ENCODE measurements around the gene EFHC1. TPM values are rescaled to one million over a fixed set of nuclear protein-coding genes. Genes with fewer than 3 reads are reported as not detected.

Gene EFHC1
- total RNA-seq, 2 donors from 2014 or later: 11.1 to 13.8 TPM

DNA sequence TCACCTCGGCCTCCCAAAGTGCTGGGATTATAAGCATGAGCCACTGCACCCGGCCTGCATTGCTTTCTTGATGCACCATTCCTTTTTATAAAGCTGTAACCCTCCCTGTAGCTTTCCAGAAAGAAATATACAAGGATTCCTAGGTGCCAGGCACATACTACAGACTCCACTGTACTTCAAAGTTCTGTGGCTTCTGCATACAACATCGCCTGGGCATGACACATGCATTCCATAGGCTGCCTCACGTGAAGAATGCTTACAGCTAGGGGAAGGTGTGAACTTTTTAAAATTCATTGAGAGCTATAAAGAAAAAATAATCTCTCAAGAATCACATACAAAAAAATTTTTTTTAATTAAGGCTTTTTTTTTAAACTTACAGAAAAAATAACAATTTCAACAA lies 106.5 kb downstream of the EFHC1 start:
- ATAC-seq (no peak), DNase-seq (no peak)
- intact Hi-C loops (cut with DNase I, micrococcal nuclease): no loop called here

DNA sequence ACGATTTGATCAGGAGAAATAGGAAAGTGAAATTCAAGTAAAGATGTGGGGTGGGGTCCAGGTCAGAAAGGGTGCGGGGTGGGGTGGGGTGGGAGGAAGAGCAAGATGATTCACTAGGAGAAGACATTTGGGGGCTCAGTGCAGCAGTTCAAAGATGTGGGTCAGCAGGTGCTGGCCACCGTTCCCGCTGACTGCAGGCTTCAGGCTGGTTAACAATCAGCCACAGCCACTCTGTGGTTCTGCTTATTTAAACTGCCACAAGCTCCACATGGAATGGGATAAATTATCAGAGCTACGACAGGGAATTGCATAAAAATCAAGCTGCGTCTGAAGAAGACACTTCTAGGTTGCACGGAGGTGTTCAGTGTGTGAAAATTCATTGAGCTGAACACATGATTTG lies 107.3 kb downstream of the EFHC1 start:
- intact Hi-C loops (cut with DNase I, micrococcal nuclease): no loop called here
- ATAC-seq: no peak
- no peak for DNase-seq

DNA sequence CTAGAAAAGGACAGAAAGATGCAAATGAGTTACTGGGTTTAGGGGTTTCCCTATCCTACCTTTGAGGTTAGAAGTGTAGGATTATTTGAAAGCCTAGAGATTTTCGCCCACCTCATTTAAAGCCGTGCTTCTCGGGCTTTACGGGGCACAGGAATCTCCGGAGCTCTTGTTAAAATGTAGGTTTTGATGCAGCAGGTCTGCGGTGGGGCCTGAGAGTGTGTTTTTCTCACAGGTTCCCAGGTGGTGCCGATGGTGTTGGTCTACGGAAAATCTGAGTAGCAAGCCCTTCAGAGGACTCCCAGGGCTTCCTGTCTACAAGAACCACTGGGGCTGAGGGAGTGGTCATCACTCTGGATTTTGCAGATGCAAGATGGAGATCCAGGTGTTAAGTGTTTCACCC lies 109.2 kb downstream of the EFHC1 start:
- intact Hi-C loops (cut with DNase I, micrococcal nuclease): no loop called here
- no peak for ATAC-seq
- DNase-seq: no peak

DNA sequence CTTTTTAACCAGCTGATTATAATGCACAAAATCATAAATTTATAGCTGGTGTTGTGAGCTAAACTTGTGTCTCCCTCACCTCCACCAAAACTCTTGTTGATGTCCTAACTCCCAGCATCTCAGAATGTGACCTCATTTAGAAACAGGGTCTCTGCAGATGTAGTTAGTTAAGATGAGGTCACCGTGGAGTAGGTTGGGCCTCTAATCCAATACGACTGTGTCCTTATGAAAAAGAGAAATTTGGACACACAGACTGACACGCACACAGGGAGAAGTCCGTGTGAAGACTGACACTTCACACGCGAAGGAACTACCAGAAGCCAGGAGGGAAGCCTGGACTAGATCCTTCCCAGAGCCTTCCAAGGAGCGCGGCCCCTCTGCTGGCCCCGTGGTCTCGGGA lies 110.2 kb downstream of the EFHC1 start:
- ATAC-seq (no peak), DNase-seq (no peak)
- intact Hi-C loops (cut with DNase I, micrococcal nuclease): no loop called here

DNA sequence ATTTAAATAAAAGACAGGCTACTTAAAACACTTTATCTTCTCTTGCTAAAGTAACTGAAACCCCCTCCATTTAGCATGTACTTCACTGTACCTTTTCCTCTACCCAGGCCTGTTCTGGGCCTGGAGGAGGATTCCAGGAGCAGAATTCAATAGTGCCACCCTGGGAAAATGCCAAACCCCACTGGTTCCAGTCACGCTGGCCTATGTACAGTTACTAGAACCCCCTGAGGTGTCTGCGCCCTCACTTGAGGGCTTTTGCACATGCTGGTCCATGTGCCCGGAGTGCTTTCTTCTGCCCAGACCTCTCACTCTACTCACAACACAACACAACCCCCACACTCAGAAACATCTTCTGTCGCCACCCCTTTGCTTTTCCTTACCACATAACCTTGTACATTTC lies 111.3 kb downstream of the EFHC1 start:
- intact Hi-C loops (cut with DNase I, micrococcal nuclease): no loop called here

DNA sequence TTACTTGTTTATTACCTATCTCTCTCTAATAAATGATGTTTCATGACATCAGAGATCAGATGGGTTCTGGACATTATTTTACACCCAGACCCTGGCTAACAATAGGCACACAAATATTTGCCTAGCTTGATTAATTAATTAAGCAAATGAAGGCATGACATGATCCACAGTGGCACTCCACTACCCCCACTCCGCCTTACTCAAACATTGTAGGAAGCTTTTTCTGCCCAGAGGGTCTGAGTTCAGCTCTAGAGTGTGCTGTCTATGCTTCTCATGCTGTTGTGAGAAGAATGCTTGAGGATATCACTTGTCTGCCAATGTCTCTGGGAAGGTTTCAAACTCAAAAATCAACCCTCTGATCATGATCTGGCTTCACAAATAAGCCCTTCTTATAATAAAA lies 111.7 kb downstream of the EFHC1 start:
- intact Hi-C loops (cut with DNase I, micrococcal nuclease): no loop called here
- no peak for DNase-seq
- no peak for ATAC-seq

More for the DNA sequence above, 111.3 kb downstream of the EFHC1 start:
- no peak for ATAC-seq
- no peak for DNase-seq

DNA sequence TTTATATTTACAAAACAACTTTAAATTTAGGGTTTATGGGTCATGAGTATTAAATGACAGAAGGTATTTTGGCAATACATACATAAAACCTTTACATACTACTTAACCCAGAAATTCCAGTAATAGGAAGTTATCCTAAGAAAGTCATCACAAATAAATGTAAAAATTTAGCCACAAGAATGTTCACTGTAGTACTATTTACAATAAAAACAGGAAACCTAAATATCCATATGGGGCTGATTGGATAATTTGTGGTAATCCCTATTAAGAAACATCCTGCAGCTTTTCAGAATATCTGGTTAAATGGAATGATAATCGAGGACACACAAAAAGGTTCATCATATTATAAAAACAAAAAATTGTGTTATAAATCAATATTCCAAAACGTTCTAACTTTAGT lies 112.3 kb downstream of the EFHC1 start:
- ATAC-seq: no peak
- intact Hi-C loops (cut with DNase I, micrococcal nuclease): no loop called here
- DNase-seq: no peak

DNA sequence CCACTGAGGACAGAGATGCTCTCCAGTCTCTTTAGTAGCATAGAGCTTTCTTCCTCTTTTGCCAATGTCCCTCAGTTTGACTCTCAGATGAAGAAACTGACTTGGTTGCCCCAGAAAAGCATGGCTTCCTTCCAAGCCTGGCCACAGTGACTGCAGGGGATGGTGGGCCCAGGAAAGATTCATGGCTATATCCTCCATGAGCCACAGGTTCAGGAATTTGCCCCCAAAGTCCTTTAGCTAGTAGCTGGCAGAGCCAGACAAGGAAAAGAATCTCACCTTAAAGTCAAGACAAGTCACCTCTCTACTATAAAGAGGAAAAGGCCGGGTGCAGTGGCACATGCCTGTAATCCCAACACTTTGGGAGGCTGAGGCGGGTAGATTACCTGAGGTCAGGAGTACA lies 113.3 kb downstream of the EFHC1 start:
- no peak for DNase-seq
- intact Hi-C loops (cut with DNase I, micrococcal nuclease): no loop called here
- no peak for ATAC-seq

DNA sequence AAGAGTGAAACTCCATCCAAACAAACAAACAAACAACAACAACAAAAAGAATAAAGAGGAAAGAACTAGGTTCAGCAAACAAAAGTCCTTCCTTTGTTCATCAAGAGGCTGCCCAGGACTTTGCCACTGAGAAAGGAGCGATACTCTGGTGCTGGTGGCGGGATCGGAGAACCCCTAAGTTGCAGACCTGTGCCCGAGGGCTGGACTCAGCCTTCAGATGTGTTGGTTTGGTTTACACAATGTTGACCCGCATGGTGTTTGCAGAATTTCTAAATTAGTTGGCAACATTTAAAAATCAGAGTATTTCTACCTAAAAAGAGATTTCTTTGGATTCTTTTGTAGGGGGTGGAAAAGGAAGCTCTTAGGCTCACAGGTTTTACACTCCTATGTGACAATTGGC lies 114.2 kb downstream of the EFHC1 start:
- intact Hi-C loops (cut with DNase I, micrococcal nuclease): no loop called here
- no peak for ATAC-seq
- no peak for DNase-seq

DNA sequence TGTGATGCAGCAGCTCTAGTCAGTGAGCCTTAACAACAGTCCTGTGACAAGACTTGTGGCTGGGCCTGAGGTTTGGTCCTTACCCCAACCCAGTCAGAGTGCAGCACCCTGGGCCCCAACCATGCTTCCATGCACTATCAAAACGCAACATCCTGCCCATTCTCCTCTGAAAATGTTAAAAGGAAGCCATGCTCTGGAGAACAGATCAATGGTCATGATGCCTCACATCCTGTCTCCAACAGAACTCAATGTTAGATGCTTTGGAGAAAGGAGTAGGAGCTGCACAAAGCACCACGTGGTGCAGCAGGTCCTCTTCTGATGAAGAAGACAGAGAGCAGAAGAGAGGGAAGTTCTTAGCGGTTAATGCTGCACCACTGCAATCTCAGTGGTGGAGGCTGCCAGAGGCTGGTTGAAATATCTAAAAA lies 114.8 kb downstream of the EFHC1 start:
- ATAC-seq (no peak), DNase-seq (no peak)
- intact Hi-C loops (cut with DNase I, micrococcal nuclease): no loop called here

DNA sequence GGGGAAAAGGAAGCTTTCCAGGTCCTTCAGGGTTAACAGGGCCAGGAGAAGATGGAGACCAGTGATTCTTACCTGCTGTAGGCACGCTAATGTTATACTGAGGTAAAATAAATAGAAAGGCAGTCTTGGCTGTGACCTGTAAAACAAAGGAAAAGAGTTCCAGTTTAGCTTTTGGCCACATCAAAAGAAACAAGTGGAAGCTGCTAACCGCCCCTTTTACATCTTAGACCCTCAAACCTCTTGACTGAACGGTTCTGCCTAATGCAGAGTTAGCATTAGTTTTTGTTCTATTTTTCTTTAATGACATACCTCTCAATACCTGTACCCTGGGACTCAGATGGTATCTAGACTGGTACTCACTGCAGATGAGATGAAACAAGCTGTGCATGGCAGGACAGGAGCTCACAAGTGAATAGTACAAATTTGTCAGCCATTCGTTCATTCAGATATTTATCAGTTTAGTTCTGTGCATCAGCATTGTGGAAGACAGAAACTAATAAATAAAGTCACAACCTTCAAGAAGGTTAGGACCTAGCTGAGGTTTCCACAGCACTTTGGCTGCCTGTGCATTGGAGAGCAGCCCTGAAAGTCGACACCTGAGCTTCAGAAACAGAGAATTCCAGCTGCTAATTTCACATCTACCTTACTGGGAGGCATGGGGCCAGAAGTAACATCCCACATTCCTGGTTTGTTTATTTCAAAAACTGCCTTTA lies 115.7 kb downstream of the EFHC1 start:
- ATAC-seq (no peak), DNase-seq (no peak)
- intact Hi-C loops (cut with DNase I, micrococcal nuclease): no loop called here

DNA sequence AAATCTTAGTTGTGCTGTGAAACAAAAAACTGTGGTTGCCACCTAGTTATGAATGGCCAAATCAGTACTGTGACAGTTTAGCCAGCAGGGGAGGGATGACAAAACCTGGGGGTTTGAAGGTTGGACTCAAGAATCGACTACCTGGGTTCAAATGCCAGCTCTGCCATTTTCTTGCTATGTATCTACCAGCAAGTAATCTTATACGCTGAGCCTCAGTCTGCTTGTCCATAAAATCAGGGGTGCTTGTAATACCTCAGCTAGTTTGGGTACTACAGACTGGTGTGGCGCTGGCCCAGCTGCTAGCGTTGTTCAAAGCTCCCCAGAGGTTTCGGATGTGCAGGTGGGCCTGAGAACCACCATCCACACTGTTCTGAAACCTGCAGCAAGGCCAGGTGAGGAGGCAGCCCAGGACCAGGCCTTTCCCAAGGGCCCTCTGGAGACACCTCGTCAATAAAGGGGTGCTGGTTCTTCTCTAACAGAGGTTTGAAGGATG lies 116.3 kb downstream of the EFHC1 start:
- peak; percentile 16 for ATAC-seq
- intact Hi-C loops (cut with DNase I, micrococcal nuclease): no loop called here
- no peak for DNase-seq

DNA sequence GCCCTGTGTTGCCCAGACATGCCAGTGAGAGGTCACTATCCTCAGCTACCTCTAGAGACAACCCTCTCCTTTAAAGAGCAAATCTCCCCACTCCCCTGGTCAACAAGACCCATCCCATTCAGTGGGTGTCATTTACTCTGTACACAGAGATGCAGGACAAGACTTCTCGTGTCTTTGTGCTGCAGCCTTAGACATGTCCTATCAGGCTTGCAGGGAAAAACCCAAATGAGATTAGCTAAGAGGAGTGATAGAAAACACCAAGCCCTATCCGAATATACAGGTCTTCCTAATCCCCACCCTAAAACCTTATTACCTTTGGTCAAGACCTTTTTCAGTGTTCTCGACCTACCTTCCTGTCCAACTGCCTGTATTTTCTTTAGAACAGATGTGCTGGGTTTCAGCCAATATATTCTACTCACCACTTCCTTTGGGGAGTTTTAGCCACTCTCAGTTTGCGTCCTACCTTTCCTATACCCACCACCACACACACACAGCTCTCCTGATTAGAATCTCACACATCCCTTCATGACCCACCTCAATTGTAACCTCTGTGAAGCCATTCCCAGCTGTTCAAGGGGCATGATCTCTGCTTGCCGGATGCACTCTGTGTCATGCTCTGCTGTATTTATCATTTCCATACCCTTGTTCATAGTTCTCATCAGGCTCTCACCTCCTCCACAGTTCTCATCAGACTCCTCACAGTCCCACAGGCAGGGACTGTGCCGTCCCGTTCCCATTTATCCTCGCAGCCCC lies 117.0 kb downstream of the EFHC1 start:
- no peak for DNase-seq
- no peak for ATAC-seq
- intact Hi-C loops (cut with DNase I, micrococcal nuclease): no loop called here

DNA sequence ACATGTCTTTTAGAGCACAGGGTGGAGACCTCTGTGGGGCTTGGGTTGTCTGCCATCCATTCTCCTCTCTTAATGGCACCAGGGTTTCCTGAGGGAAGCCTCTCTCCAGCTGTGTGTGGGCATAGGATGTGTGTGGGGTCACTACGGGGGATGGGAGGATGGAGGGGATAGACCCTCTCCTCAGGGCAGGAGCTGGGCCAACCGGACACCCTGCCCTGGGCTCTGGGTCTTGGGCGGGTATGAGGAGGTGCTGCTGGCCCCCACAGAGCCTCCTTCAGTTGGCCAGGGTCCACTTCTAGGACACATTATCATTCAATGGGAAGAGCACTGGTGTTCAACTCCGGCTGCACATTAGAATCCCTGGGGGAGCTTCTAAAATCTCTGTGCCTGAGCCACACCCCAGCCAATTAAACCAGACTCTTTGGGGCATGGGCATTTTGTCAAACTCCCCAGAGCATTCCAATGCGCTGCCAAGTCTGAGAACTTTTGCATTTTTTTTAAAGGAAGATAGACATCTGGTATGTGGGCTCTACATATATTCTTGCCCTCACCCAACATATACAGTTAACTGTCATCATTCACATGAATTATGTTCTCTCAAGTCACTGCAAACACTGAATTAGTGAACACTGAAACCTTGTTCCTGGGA lies 118.2 kb downstream of the EFHC1 start:
- DNase-seq (no peak), ATAC-seq (no peak)
- intact Hi-C loops (cut with DNase I, micrococcal nuclease): no loop called here

DNA sequence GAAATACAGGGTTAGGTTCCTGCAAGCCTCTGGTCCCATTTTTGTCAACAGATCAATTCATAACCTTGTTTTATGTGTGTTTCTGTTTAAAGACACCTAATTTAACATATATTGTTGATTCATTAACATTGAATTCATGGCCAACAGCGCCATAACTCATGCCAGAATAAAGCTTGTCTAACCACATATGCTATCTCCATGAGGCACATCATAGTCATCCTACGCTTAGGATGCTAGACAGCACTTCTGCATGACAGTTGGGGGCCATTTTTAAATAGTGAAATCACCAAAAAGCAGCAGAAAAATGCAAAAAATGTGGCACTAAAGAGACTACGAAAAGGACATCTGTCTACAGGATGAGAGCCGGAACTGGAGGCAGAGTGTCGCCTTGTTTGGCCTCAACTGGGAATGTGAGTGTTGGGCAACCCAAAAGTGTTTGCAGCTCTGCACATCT lies 118.8 kb downstream of the EFHC1 start:
- no peak for ATAC-seq

DNA sequence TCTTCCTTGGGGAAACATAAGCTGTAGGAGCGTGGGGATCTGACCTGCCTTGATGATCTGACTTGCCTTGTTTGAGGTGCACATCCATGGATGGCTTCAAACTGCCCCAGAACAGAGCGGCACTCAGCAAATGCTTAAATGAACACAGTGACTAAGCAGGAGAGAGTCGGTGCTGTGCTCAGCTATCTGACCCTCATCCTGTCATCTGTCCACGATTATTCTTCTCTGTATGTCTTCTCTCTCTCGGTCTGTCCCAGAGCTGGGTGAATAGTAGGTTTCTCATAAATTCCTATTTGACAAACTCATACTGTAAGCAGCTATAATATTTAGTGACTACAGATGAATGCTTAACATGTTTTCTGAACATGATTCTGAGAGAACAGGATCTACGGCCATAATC lies 119.5 kb downstream of the EFHC1 start:
- no peak for DNase-seq
- ATAC-seq: no peak
- intact Hi-C loops (cut with DNase I, micrococcal nuclease): no loop called here

More for the DNA sequence above, 118.8 kb downstream of the EFHC1 start:
- no peak for DNase-seq
- intact Hi-C loops (cut with DNase I, micrococcal nuclease): no loop called here

DNA sequence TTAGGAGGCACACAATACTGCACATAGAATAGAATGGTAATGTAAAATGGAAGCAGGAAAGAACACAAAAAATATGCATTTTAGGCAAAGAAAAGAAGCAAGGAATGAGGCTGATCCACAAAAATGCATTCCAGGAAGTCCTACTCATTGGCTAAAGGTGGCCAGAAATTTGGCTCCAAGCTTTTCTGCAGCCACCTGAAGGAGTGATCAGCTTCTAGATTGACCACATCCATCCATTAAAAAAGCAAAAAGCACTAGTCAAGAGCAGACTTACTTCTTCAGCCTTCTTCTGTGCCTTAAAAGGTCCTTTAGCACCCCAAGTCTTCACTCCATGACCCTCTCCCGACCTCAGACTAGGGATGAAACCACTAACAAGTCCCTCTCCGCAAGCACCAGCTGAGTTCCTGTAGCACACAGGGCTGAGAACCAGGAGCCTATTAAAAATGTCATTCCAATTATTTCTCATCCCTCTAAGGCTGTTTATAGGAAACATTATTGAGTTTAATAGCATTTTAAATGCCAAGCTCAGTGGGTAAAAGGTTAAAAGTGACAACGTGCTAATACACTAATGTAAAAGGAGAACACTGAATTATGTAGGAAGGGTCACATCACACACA lies 120.3 kb downstream of the EFHC1 start:
- intact Hi-C loops (cut with DNase I, micrococcal nuclease): no loop called here
- no peak for ATAC-seq
- DNase-seq: no peak

DNA sequence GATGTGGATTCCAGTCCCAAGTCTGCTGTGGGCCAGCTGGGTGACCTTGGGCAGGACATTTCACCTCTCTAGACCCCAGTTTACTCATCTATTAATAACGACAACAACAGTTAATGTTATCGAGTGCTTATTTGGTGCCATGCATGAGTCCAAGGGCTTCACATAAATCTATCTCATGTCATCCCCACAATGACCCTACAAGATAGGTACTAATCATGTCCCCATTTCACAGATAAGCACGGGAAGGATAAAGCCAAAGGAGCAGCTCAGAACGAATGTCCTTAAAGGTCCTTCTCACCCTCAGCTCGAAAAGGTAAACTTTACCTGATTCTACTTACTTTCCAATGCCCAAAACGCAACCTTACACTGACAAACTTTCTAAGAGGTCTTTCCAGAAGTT lies 121.0 kb downstream of the EFHC1 start:
- intact Hi-C loops (cut with DNase I, micrococcal nuclease): no loop called here
- no peak for DNase-seq
- no peak for ATAC-seq

DNA sequence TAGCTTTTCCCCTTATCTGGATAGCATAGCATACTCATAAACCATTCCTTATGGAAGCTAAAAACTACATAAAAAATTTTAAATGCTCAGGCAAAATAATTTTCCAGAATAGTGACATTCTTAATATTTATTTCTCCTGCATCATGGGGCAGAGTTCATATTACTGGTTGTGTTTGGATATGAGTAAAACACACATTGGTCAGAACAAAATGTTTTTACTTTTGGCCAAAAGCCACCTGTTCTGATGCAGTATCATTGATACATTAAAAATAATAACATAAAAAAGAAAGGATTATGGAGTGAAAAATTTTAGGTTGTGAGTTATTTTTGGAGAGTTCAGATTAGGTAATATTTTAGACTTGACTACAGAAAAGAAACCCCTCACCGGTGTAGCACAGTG lies 123.1 kb downstream of the EFHC1 start:
- DNase-seq: no peak
- intact Hi-C loops (cut with DNase I, micrococcal nuclease): no loop called here
- no peak for ATAC-seq

Data from left colon (tissue), 2 donors.